Stimulated activated CD8-positive, alpha-beta memory T cell treated with anti-CD3 and anti-CD28 coated beads, Interleukin-4, amount 100 ng/mL, for 48 hours (primary cell): ENCODE measurements around the gene GUCA1A.
"Not testable (repeated sequence)": the region's sequence is repeated elsewhere in the genome, so short reads cannot be mapped to it uniquely, and the experiment has no call there.

Experiments used
- DNase-seq: peaks from one replicate; pipeline ENCODE4 v3.0.0-alpha.2; 2020

GUCA1A gene

GRCh38 chr6:42147138-42147562 lies 26.0 kb upstream of the GUCA1A start:
- DNase-seq, result no peak

- no peak for DNase-seq
Observed at GRCh38 chr6:42148058-42148457, 25.1 kb upstream of the GUCA1A start.

GRCh38 chr6:42150254-42150653 lies 22.9 kb upstream of the GUCA1A start:
- DNase-seq, result no peak

DNA sequence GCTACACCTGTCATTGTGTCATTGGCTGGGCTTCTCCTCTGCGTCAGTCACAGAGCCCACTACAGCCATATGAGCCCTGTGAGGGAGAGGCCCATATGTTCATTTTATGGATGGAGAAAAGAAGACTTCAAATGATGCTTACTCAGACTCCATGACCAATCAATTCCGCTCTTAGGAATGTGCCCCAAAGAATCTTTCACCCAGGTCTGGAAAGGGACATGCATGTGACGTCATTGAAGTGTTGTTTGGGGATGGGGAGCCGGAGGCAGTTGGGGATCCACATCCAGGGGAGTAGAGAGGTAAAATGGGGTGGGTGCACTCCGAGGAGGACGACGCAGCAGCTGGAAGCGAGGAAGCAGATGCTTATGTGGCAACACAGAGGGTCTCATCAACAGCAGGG lies 21.1 kb upstream of the GUCA1A start:
- no peak for DNase-seq

GRCh38 chr6:42152528-42153213 lies 20.5 kb upstream of the GUCA1A start:
- DNase-seq, result not testable (repeated sequence)

DNA sequence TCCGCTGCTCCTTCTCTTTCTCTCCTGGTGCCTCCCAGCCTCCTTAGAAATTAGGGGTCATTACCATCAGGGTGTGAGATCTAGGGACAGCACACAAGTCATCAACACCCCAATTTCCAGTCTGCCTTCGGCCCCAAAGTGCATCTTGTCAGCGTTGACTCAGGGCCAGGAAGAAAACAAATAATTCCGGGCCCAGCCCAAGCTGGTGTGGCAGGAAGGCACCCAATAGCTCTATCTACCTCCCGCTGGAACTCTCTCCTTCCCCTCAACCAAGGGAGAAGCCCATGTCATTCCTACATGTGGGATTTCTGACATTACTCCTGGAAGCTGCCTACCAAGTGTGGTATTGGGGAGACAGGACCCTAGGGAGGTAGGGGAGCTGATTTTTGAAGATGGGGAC lies 19.2 kb upstream of the GUCA1A start:
- no peak for DNase-seq

- no peak for DNase-seq
Observed at GRCh38 chr6:42154461-42155209, 18.5 kb upstream of the GUCA1A start.

DNA sequence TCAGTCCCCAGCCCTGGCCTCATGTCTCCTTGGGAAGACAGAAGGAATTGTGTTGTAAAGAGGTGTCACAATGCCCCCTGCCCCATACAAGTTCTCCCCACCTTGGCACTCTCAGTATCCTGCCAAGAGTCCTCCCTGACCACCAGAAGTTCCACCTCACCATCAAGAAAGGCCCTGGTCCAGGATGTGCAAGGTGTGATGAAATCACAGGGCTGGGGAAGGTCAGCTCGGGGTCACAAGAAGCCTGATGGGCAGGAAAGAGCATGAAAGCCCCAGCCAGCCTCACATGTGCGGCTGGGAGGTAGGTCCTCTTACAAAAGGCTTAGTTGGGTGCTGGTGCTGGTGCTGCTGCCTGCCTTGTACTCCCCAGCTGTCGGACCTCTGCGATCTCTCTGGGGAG lies 17.9 kb upstream of the GUCA1A start:
- DNase-seq, result no peak

- DNase-seq, result no peak
Observed at GRCh38 chr6:42156638-42157037, 16.5 kb upstream of the GUCA1A start.

DNA sequence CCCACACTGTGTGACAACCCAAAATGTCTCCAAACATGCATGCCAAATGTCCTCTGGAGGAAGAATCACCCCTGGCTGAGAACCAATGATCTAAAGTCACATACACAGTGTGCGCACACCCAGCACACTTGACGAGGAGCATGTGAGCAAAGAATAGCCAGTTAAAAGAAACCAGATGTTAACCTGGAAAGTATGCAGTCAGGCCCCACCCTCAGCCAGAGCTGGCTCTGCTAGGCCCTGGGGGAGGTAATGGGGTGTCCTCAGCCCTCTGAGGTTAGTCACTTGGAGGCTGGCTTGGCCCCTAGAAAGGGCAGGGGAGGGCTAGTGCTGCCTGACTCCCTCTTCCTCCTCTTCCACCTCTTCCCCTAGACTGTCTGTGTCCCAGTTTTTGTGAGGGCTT lies 15.2 kb upstream of the GUCA1A start:
- DNase-seq, result no peak

- DNase-seq, result no peak
Observed at GRCh38 chr6:42158631-42159030, 14.5 kb upstream of the GUCA1A start.

GRCh38 chr6:42159431-42160024 lies 13.6 kb upstream of the GUCA1A start:
- DNase-seq, result no peak

- DNase-seq, result no peak
Observed at GRCh38 chr6:42162384-42162783, 10.8 kb upstream of the GUCA1A start.

GRCh38 chr6:42162812-42163211 lies 10.4 kb upstream of the GUCA1A start:
- no peak for DNase-seq

- DNase-seq, result no peak
Observed at GRCh38 chr6:42163981-42164380, 9.2 kb upstream of the GUCA1A start.

GRCh38 chr6:42165016-42165415 lies 8.1 kb upstream of the GUCA1A start:
- DNase-seq, result no peak

- peak; percentile 95 for DNase-seq
Observed at GRCh38 chr6:42166444-42167141, 6.6 kb upstream of the GUCA1A start.

GRCh38 chr6:42168650-42169049 lies 4.5 kb upstream of the GUCA1A start:
- no peak for DNase-seq

- not testable (repeated sequence) for DNase-seq
Observed at GRCh38 chr6:42169780-42170179, 3.4 kb upstream of the GUCA1A start.

DNA sequence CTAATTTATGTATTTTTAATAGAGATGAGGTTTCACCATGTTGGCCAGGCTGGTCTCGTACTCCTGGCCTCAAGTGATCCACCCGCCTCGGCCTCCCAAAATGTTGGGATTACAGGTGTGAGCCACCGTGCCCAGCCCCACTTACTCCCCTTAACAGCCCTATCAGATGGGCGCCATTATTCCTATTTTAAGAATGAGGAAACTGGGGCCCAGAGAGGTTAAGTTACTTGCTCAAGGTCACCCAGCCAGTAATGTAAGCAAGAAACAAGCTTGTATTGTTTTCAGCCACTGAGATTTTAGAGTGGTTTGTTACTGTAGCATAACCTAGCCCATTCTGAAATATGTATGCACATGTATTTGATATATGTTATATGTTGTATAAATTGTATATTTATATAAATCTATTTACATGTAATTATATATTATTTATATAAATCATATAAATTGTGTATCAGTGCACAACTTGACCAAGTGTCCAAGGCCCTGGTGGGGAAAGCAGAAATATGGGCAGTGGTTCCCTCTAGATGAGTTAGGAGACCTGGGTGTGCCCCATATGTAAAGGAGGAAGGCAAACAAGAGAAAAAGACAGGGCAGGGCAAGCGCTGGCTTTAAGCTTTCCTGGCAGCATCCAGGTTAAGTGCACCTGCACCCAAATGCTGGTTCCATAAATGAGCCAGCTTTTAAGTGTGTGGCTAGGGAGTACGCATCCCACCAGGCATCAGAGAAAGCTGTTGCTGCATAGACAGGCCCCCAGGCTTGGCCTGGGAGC lies 1.2 kb upstream of the GUCA1A start:
- DNase-seq, result no peak

- DNase-seq, result no peak
Observed at GRCh38 chr6:42175860-42176259, 2.7 kb downstream of the GUCA1A start.

DNA sequence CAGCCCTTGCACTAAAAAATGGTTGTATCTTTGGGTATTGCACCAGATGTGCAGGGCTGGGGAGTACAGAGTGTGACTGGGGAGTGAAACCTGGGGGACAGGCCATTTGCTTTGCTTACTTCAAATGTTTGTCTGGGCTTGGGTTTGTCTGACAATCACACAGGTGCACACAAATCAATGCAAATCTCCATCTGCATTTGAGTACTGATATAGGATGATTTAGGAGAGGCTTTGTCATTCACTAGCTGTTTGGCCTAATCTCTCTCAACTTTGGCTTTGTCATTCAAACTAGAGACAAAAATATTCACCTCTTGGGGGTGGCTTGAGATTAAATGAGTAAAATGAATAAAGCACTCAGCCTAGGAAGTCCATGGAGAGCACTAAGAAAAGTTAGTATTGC lies 3.8 kb downstream of the GUCA1A start:
- no peak for DNase-seq
